Liver (tissue), 9 donors: ENCODE data around the gene C1QL1. TPM values are rescaled to one million over a fixed set of nuclear protein-coding genes. Genes with fewer than 3 reads are reported as not detected.
A peak's percentile ranks its signal among the peaks of the same experiment; 100 is the strongest.

Source experiments
- DNase-seq: peaks from one replicate; pipeline ENCODE4 v3.0.0-alpha.2; 2017; ENCODE audit warnings: low spot score
- H3K27ac ChIP-seq, 2 donors: one replicate each; pipeline ENCODE4 v1.7.0; 2013; ENCODE audit warnings: inconsistent platforms in 2 of 2, low read length in 2 of 2, control low read depth in 1 of 2, low read depth in 1 of 2, mild to moderate bottlenecking in 1 of 2
- H3K27me3 ChIP-seq, 4 donors: one replicate each; pipeline versions ENCODE4 v1.6.1 to v1.7.0; 2013; ENCODE audit warnings: low read length in 3 of 4, inconsistent platforms in 1 of 4, mild to moderate bottlenecking in 1 of 4, moderate library complexity in 1 of 4; ENCODE audit not compliant: control insufficient read depth in 4 of 4, insufficient read depth in 4 of 4
- H3K36me3 ChIP-seq, 4 donors: one replicate each; pipeline versions ENCODE4 v1.6.1 to v1.7.0; 2013; ENCODE audit warnings: low read length in 3 of 4, mild to moderate bottlenecking in 3 of 4, low read depth in 1 of 4, moderate library complexity in 1 of 4; ENCODE audit not compliant: control insufficient read depth in 4 of 4, insufficient read depth in 3 of 4
- H3K4me1 ChIP-seq, 4 donors: one replicate each; pipeline versions ENCODE4 v1.6.1 to v1.7.0; 2013; ENCODE audit warnings: low read length in 3 of 4, mild to moderate bottlenecking in 3 of 4, moderate library complexity in 1 of 4; ENCODE audit not compliant: control insufficient read depth in 4 of 4, insufficient read depth in 4 of 4
- H3K4me3 ChIP-seq, 3 donors: one replicate each; pipeline versions ENCODE4 v1.6.1 to v1.7.0; 2013; ENCODE audit warnings: low read length in 3 of 3, control low read depth in 1 of 3, low read depth in 1 of 3, mild to moderate bottlenecking in 1 of 3
- H3K9ac ChIP-seq, 2 donors: one replicate each; pipeline ENCODE4 v1.7.0; 2013; ENCODE audit warnings: low read length in 2 of 2, mild to moderate bottlenecking in 2 of 2, moderate library complexity in 2 of 2, control low read depth in 1 of 2, low read depth in 1 of 2
- H3K9me3 ChIP-seq, 4 donors: one replicate each; pipeline versions ENCODE4 v1.6.1 to v1.7.0; 2013; ENCODE audit warnings: low read length in 3 of 4; ENCODE audit not compliant: control insufficient read depth in 4 of 4
- ATF3 ChIP-seq: IDR thresholded peaks from 2 replicates; pipeline ENCODE4 v1.6.1; 2016; ENCODE audit warnings: antibody characterized with exemption
- CTCF ChIP-seq: fragments of 150-350 bp; IDR thresholded peaks from 2 replicates; pipeline ENCODE4 v1.5.1; 2017; ENCODE audit warnings: improper control_type of control experiment, low read depth, low read length; ENCODE audit not compliant: missing input control
- EGR1 ChIP-seq, 2 donors: IDR thresholded peaks; 2 replicates each; pipeline ENCODE4 v1.6.1; 2016 to 2018; ENCODE audit warnings: antibody characterized with exemption in 2 of 2, low read depth in 2 of 2
- FOXA1 ChIP-seq: IDR thresholded peaks from 2 replicates; pipeline ENCODE4 v1.6.1; 2016; ENCODE audit warnings: antibody characterized with exemption
- FOXA2 ChIP-seq: IDR thresholded peaks from 2 replicates; pipeline ENCODE4 v1.6.1; 2016; ENCODE audit warnings: antibody characterized with exemption
- GABPA ChIP-seq, 2 donors: IDR thresholded peaks in 1 of 2; conservative IDR thresholded peaks in 1 of 2; 2 replicates each; pipeline ENCODE4 v1.6.1; 2016; ENCODE audit warnings: antibody characterized with exemption in 2 of 2, mild to moderate bottlenecking in 1 of 2, moderate library complexity in 1 of 2
- HNF4A ChIP-seq, 2 donors: conservative IDR thresholded peaks; 2 replicates each; pipeline ENCODE4 v1.6.1; 2016; ENCODE audit warnings: antibody characterized with exemption in 2 of 2, mild to moderate bottlenecking in 2 of 2
- HNF4G ChIP-seq: IDR thresholded peaks from 2 replicates; pipeline ENCODE4 v1.6.1; 2016; ENCODE audit warnings: antibody characterized with exemption
- MAX ChIP-seq: IDR thresholded peaks from 2 replicates; pipeline ENCODE4 v1.6.1; 2016; ENCODE audit warnings: antibody characterized with exemption
- NR2F2 ChIP-seq: IDR thresholded peaks from 2 replicates; pipeline ENCODE4 v1.6.1; 2016; ENCODE audit warnings: antibody characterized with exemption
- RAD21 ChIP-seq, 2 donors: IDR thresholded peaks; 2 replicates each; pipeline ENCODE4 v1.6.1; 2016; ENCODE audit warnings: antibody characterized with exemption in 2 of 2, mild to moderate bottlenecking in 2 of 2
- REST ChIP-seq: IDR thresholded peaks from 2 replicates; pipeline ENCODE4 v1.6.1; 2016; ENCODE audit warnings: antibody characterized with exemption, mild to moderate bottlenecking
- RXRA ChIP-seq, 2 donors: IDR thresholded peaks; 2 replicates each; pipeline ENCODE4 v1.6.1; 2017 to 2018; ENCODE audit warnings: antibody characterized with exemption in 2 of 2, mild to moderate bottlenecking in 1 of 2
- SP1 ChIP-seq: IDR thresholded peaks from 2 replicates; pipeline ENCODE4 v1.6.1; 2018; ENCODE audit warnings: antibody characterized with exemption, mild to moderate bottlenecking
- TAF1 ChIP-seq: conservative IDR thresholded peaks from 2 replicates; pipeline ENCODE4 v1.6.1; 2016; ENCODE audit warnings: antibody characterized with exemption, mild to moderate bottlenecking
- YY1 ChIP-seq: IDR thresholded peaks from 2 replicates; pipeline ENCODE4 v1.6.1; 2016; ENCODE audit warnings: antibody characterized with exemption, mild to moderate bottlenecking
- ZBTB33 ChIP-seq: IDR thresholded peaks from 2 replicates; pipeline ENCODE4 v1.6.1; 2016; ENCODE audit warnings: antibody characterized with exemption
- WGBS: extraction: QIAGEN DNeasy Blood & Tissue Kit; methylation state at CpG from one replicate; pipeline ENCODE4 v1.1.7; 2013; 5-methylcytosine and 5-hydroxymethylcytosine counted together
- polyA plus RNA-seq, 2 donors: library from polyadenylated mRNA; stranded (reverse) in 1 of 2; unstranded in 1 of 2; fragments of 200-250 nt in 1 of 2; fragments of >200 nt in 1 of 2; fragmentation: Nextera tagmentation in 1 of 2; extraction: Ambion mirVana in 1 of 2; gene quantifications; one replicate each; pipeline versions ENCODE4 v1.2.1 to v1.2.3, GENCODE V29; 2013 to 2015
- total RNA-seq, 2 donors: library from RNA; depleted of rRNA; stranded (reverse); fragments of >200 nt; gene quantifications; one replicate each; pipeline ENCODE4 v1.2.3, GENCODE V29; 2014
- donor health status: healthy.
- donor health status: healthy.
- donor health status: healthy.
- donor health status: healthy.
- donor health status: healthy.

The C1QL1 gene
- total and polyA plus RNA-seq, 4 donors, result 0.17 to 0.57 (median 0.23) TPM; not detected in 1

GRCh38 chr17:44970136-44970741, 2.1 kb upstream of the C1QL1 start:
- Histone ChIP-seq H3K36me3 (no peaks in the 10 kb centered on the region), H3K4me3 (peak overlapping the region in 1 of 3 donors; percentile 24), H3K27me3 (peaks cover 0 to 18% (median 7%) of the 10 kb centered on the region in 4 donors), H3K9me3 (no peaks in the 10 kb centered on the region), H3K4me1 (peaks cover 5 to 28% (median 11%) of the 10 kb centered on the region in 4 donors), H3K27ac (no peak overlapping the region), H3K9ac (no peak overlapping the region)
- 11% methylated on average over 55 of the region's 55 CpGs for WGBS
- DNase-seq, result no peak
- TF ChIP-seq NR2F2 (no peak), YY1 (no peak), CTCF (no peak), SP1 (no peak), TAF1 (no peak), EGR1 (IDR thresholded peaks at IDR 0.05; ENCODE audit: low read depth in 2 of 2) (no peak), RXRA (IDR thresholded peaks at IDR 0.05) (no peak), HNF4G (no peak)

- peaks cover 0 to 18% (median 7%) of the 10 kb centered on the region in 4 donors for H3K27me3 ChIP-seq
- no peak for TF ChIP-seq YY1
- no peak for TF ChIP-seq ATF3
- TF ChIP-seq HNF4A (conservative IDR thresholded peaks at IDR 0.05), result no peak
- no peak for TF ChIP-seq NR2F2
- no peak for TF ChIP-seq HNF4G
- TF ChIP-seq ZBTB33, result no peak
- no peak for TF ChIP-seq GABPA (IDR thresholded peaks at IDR 0.05 in 1 of 2, conservative IDR thresholded peaks at IDR 0.05 in 1 of 2)
- TF ChIP-seq FOXA2, result no peak
- no peak for DNase-seq
- no peaks in the 10 kb centered on the region for H3K9me3 ChIP-seq
- no peaks in the 10 kb centered on the region for H3K36me3 ChIP-seq
- WGBS, result 54% methylated on average over 19 of the region's 19 CpGs
- H3K27ac ChIP-seq, result no peak overlapping the region
- peaks cover 5 to 28% (median 11%) of the 10 kb centered on the region in 4 donors for H3K4me1 ChIP-seq
- H3K9ac ChIP-seq, result no peak overlapping the region
- H3K4me3 ChIP-seq, result no peak overlapping the region
Measured at GRCh38 chr17:44969144-44969780, 1.2 kb upstream of the C1QL1 start.

- Histone ChIP-seq H3K36me3 (no peaks in the 10 kb centered on the region), H3K9me3 (no peaks in the 10 kb centered on the region), H3K27me3 (peaks cover 0 to 18% (median 7%) of the 10 kb centered on the region in 4 donors), H3K9ac (no peak overlapping the region), H3K4me1 (peaks cover 5 to 28% (median 11%) of the 10 kb centered on the region in 4 donors), H3K4me3 (peak overlapping the region in 1 of 3 donors; percentile 41), H3K27ac (no peak overlapping the region)
- DNase-seq, result no peak
- 4% methylated on average over 47 of the region's 47 CpGs for WGBS
- TF ChIP-seq RAD21 (IDR thresholded peaks at IDR 0.05), result no peak
- no peak for TF ChIP-seq MAX
- no peak for TF ChIP-seq GABPA (IDR thresholded peaks at IDR 0.05 in 1 of 2, conservative IDR thresholded peaks at IDR 0.05 in 1 of 2)
- TF ChIP-seq EGR1 (IDR thresholded peaks at IDR 0.05; ENCODE audit: low read depth in 2 of 2), result no peak
- TF ChIP-seq TAF1, result no peak
- no peak for TF ChIP-seq FOXA1
- no peak for TF ChIP-seq SP1
- TF ChIP-seq NR2F2, result no peak
- TF ChIP-seq REST, result no peak
- no peak for TF ChIP-seq RXRA (IDR thresholded peaks at IDR 0.05)
- TF ChIP-seq ZBTB33, result no peak
Measured at GRCh38 chr17:44967907-44968224, 237 bp downstream of the C1QL1 start.
